ENCODE data around the gene RPL29. TPM values are rescaled to one million over a fixed set of nuclear protein-coding genes. Genes with fewer than 3 reads are reported as not detected.

Gene RPL29
- total RNA-seq, 1 donor from 2014 or later, result 957 TPM

DNA sequence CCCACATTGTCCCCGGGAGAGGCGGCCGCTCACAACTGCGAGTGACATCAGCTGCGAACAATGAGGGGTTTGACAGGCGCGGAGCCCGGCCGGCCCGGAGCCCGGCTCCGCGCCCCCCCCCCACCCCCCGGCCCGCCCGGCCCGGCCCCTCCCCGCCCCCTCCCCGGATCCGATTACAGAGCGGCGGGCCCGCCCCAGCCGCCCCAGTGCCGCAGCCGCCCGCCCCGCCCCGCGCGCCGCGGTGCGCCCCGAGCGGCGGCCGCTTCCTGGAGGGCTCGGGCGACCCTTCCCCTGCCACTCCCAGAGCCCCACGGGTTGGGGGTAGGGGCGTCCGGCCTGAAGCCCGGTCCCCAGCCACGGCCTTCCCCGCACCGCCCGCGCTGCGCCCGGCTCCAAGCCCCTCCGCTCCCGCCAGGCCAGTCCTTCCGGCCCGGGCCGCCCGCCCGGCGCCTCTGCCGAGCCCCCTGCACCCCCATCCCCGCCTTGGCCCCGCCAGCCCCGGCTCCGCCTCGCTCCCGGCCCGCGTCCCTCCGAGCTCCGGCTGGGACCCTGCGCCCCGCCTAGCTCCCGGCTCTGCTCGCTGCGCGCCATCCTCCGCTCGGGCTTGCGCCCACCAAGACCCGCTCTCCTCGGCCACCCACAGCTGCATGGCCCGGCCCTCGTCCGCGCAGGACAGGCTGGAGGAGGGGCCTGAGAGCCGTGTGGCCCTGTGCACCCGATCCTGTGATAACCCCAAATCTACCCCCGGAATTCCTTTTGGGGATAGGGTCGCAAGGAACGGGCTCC, 28.1 kb downstream of the RPL29 start, which contains the start of gene PCBP4:
PCBP4 (minus strand) TSS at position 71 of the 786 bp plus-strand sequence. CDS start 6,214 bp downstream, outside the sequence.
- H3K4me1 Mint-ChIP-seq (ENCODE audit: unreplicated experiment), result peaks cover 30% of the 10 kb centered on the region
- H3K27ac Mint-ChIP-seq (ENCODE audit: unreplicated experiment), result peak within 1 kb of the TSS; percentile 63
- no peaks in the 10 kb centered on the region for H3K36me3 Mint-ChIP-seq (ENCODE audit: unreplicated experiment)
- no peaks in the 10 kb centered on the region for H3K27me3 Mint-ChIP-seq (ENCODE audit: unreplicated experiment)
- no peaks in the 10 kb centered on the region for H3K9me3 Mint-ChIP-seq (ENCODE audit: unreplicated experiment)
- no peak for TF ChIP-seq CTCF (IDR thresholded peaks at IDR 0.05)
- peak within 1 kb of the TSS; percentile 86 for H3K4me3 Mint-ChIP-seq (ENCODE audit: unreplicated experiment)
- no peak for DNase-seq (ENCODE audit: extremely low spot score, unreplicated experiment)

- Mint-ChIP-seq H3K9me3 (ENCODE audit: unreplicated experiment) (no peaks in the 10 kb centered on the region), H3K4me1 (ENCODE audit: unreplicated experiment) (peaks cover 30% of the 10 kb centered on the region), H3K36me3 (ENCODE audit: unreplicated experiment) (no peaks in the 10 kb centered on the region)
Measured at GRCh38 chr3:51966922-51967383, 28.7 kb downstream of the RPL29 start.

DNA sequence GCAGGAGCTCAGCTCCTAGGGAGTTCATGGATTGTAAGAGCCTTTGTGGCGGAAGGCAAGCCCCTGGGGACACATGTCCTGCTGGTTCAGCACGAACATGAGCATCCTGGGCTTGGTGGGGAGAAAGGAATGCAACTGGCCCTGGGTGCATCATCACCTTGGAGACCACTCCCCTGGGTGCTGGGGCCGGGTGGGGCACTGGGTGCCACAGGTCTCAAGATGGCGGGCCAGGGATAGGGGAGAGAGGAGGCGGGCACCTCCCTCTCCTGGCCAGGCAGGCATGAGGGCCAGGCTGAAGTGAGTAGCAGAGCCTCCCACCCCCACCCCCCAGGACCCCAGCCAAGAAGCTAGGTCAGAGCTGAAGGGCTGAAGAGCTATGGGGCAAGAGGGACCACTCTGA, 29.2 kb downstream of the RPL29 start:
- no peak for DNase-seq (ENCODE audit: extremely low spot score, unreplicated experiment)
- TF ChIP-seq CTCF (IDR thresholded peaks at IDR 0.05), result no peak
- no peaks in the 10 kb centered on the region for H3K36me3 Mint-ChIP-seq (ENCODE audit: unreplicated experiment)
- peak overlapping the region; percentile 63 for H3K27ac Mint-ChIP-seq (ENCODE audit: unreplicated experiment)
- no peaks in the 10 kb centered on the region for H3K27me3 Mint-ChIP-seq (ENCODE audit: unreplicated experiment)
- H3K4me1 Mint-ChIP-seq (ENCODE audit: unreplicated experiment), result peaks cover 30% of the 10 kb centered on the region
- no peaks in the 10 kb centered on the region for H3K9me3 Mint-ChIP-seq (ENCODE audit: unreplicated experiment)
- peak overlapping the region; percentile 78 for H3K4me3 Mint-ChIP-seq (ENCODE audit: unreplicated experiment)

More at GRCh38 chr3:51966922-51967383, 28.7 kb downstream of the RPL29 start:
- no peak for TF ChIP-seq CTCF (IDR thresholded peaks at IDR 0.05)
- Mint-ChIP-seq H3K4me3 (ENCODE audit: unreplicated experiment) (peak overlapping the region; percentile 78), H3K27ac (ENCODE audit: unreplicated experiment) (peak overlapping the region; percentile 63), H3K27me3 (ENCODE audit: unreplicated experiment) (no peaks in the 10 kb centered on the region)
- DNase-seq (ENCODE audit: extremely low spot score, unreplicated experiment), result no peak

- Mint-ChIP-seq H3K4me1 (ENCODE audit: unreplicated experiment) (peaks cover 30% of the 10 kb centered on the region), H3K9me3 (ENCODE audit: unreplicated experiment) (no peaks in the 10 kb centered on the region), H3K4me3 (ENCODE audit: unreplicated experiment) (peak overlapping the region; percentile 78), H3K27me3 (ENCODE audit: unreplicated experiment) (no peaks in the 10 kb centered on the region), H3K27ac (ENCODE audit: unreplicated experiment) (no peak overlapping the region), H3K36me3 (ENCODE audit: unreplicated experiment) (no peaks in the 10 kb centered on the region)
- no peak for DNase-seq (ENCODE audit: extremely low spot score, unreplicated experiment)
- no peak for TF ChIP-seq CTCF (IDR thresholded peaks at IDR 0.05)
Measured at GRCh38 chr3:51966016-51966415, 29.7 kb downstream of the RPL29 start.

DNA sequence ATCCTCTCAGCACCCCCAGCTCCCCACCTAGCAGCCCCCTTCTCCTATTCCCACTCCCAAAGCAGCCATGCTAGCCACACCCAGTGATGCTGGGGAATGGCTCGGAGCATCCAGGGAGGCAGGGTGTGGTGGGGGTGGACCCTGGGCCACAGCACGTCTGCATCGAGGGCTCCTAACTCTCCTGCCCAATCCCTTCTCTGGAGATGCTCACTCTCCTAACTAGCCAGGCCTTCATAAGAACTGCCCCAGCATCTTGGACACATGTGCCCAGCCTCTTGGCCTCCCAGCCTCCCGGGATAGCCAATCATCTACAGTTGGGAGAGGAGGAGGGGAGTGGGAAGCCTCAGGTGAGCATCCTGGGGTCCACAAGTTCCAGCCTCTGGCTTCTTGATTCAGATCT, 31.2 kb downstream of the RPL29 start:
- no peak for DNase-seq (ENCODE audit: extremely low spot score, unreplicated experiment)

More for the DNA sequence above, 31.2 kb downstream of the RPL29 start:
- TF ChIP-seq CTCF (IDR thresholded peaks at IDR 0.05), result no peak
- H3K4me3 Mint-ChIP-seq (ENCODE audit: unreplicated experiment), result no peak overlapping the region
- H3K27me3 Mint-ChIP-seq (ENCODE audit: unreplicated experiment), result no peaks in the 10 kb centered on the region
- H3K9me3 Mint-ChIP-seq (ENCODE audit: unreplicated experiment), result no peaks in the 10 kb centered on the region
- H3K36me3 Mint-ChIP-seq (ENCODE audit: unreplicated experiment), result no peaks in the 10 kb centered on the region
- H3K27ac Mint-ChIP-seq (ENCODE audit: unreplicated experiment), result no peak overlapping the region
- H3K4me1 Mint-ChIP-seq (ENCODE audit: unreplicated experiment), result peaks cover 30% of the 10 kb centered on the region

All from osteocyte (in vitro differentiated cells).